ENCODE data around the gene DAPK2. TPM values are rescaled to one million over a fixed set of nuclear protein-coding genes. Genes with fewer than 3 reads are reported as not detected.

DAPK2 gene
- total RNA-seq, 1 donor from 2014 or later = 1.6 TPM

DNA sequence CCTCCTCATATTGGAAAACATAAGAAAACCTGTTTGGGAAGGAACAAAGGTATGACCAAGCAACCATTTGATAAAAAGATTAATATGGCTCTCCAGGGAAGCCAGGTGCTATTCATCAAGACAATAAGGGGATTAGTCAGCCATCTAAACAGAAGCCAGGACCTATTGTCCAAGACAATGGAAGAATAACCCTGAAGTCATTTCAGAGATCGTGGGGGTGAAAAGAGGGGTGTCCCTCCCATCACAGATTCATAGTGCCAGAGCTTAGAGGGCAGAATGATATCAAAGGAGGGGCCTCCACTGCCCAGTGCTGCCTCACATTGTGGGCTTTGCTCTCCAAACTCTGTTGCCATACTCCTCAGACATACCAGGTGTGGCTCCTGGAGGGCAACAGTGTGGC is 73.5 kb downstream of the DAPK2 start:
- Mint-ChIP-seq H3K4me1 (ENCODE audit: low read depth) (peaks cover 23% of the 10 kb centered on the region), H3K27ac (ENCODE audit: unreplicated experiment) (no peak overlapping the region), H3K4me3 (ENCODE audit: unreplicated experiment) (no peak overlapping the region), H3K36me3 (ENCODE audit: low read depth) (no peaks in the 10 kb centered on the region), H3K27me3 (ENCODE audit: low read depth) (no peaks in the 10 kb centered on the region), H3K9me3 (ENCODE audit: low read depth) (no peaks in the 10 kb centered on the region)
- TF ChIP-seq, protein P1, sequence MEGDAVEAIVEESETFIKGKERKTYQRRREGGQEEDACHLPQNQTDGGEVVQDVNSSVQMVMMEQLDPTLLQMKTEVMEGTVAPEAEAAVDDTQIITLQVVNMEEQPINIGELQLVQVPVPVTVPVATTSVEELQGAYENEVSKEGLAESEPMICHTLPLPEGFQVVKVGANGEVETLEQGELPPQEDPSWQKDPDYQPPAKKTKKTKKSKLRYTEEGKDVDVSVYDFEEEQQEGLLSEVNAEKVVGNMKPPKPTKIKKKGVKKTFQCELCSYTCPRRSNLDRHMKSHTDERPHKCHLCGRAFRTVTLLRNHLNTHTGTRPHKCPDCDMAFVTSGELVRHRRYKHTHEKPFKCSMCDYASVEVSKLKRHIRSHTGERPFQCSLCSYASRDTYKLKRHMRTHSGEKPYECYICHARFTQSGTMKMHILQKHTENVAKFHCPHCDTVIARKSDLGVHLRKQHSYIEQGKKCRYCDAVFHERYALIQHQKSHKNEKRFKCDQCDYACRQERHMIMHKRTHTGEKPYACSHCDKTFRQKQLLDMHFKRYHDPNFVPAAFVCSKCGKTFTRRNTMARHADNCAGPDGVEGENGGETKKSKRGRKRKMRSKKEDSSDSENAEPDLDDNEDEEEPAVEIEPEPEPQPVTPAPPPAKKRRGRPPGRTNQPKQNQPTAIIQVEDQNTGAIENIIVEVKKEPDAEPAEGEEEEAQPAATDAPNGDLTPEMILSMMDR (IDR thresholded peaks at IDR 0.05) = no peak
- no peak for DNase-seq (ENCODE audit: low spot score)

DNA sequence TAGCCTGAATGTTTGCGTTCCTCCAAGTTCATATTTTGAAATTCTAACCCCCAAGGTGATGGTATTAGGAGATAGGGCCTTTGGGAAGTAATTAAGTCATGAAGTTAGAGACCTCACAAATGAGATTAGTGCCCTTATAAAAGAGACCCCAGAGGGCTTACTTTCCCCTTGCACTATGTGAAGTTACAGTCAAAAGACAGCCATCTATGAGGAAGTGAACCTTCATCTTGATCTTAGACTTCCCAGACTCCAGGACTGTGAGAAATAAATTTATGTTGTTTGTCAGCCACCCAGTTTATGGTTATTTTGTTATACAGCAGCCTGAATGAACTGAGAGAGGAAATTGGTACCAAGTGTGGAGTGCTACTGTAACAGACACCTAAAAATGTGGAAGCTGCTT is 74.4 kb downstream of the DAPK2 start:
- no peaks in the 10 kb centered on the region for H3K9me3 Mint-ChIP-seq (ENCODE audit: low read depth)
- no peaks in the 10 kb centered on the region for H3K36me3 Mint-ChIP-seq (ENCODE audit: low read depth)
- no peaks in the 10 kb centered on the region for H3K27me3 Mint-ChIP-seq (ENCODE audit: low read depth)
- no peak for DNase-seq (ENCODE audit: low spot score)
- no peak overlapping the region for H3K4me3 Mint-ChIP-seq (ENCODE audit: unreplicated experiment)
- no peak overlapping the region for H3K27ac Mint-ChIP-seq (ENCODE audit: unreplicated experiment)
- H3K4me1 Mint-ChIP-seq (ENCODE audit: low read depth) = peaks cover 23% of the 10 kb centered on the region
- TF ChIP-seq, protein P1 (IDR thresholded peaks at IDR 0.05) = no peak

DNA sequence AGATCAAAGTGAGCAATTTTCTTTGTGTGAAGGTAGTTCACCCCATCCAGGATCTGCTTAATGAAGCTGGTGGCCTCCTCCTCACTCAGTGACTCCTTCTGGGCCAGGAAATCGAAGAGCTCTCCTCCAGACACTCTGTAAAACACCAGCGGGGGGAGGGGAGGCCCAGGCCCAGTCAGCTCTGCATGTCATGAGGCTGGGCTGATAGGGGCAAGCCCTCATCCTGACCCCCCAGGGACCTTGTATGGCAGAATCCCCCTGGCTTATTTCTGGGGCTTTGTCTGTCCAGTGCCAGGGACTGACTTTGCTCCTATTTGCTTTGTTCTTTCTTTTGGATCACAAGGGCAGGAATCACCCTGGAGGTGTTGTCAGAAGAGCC is 74.9 kb downstream of the DAPK2 start:
- DNase-seq (ENCODE audit: low spot score) = peak; percentile 32
- TF ChIP-seq, protein P1 (IDR thresholded peaks at IDR 0.05) = no peak
- Mint-ChIP-seq H3K4me1 (ENCODE audit: low read depth) (peaks cover 23% of the 10 kb centered on the region), H3K27me3 (ENCODE audit: low read depth) (no peaks in the 10 kb centered on the region), H3K27ac (ENCODE audit: unreplicated experiment) (no peak overlapping the region), H3K4me3 (ENCODE audit: unreplicated experiment) (no peak overlapping the region), H3K9me3 (ENCODE audit: low read depth) (no peaks in the 10 kb centered on the region), H3K36me3 (ENCODE audit: low read depth) (no peaks in the 10 kb centered on the region)

DNA sequence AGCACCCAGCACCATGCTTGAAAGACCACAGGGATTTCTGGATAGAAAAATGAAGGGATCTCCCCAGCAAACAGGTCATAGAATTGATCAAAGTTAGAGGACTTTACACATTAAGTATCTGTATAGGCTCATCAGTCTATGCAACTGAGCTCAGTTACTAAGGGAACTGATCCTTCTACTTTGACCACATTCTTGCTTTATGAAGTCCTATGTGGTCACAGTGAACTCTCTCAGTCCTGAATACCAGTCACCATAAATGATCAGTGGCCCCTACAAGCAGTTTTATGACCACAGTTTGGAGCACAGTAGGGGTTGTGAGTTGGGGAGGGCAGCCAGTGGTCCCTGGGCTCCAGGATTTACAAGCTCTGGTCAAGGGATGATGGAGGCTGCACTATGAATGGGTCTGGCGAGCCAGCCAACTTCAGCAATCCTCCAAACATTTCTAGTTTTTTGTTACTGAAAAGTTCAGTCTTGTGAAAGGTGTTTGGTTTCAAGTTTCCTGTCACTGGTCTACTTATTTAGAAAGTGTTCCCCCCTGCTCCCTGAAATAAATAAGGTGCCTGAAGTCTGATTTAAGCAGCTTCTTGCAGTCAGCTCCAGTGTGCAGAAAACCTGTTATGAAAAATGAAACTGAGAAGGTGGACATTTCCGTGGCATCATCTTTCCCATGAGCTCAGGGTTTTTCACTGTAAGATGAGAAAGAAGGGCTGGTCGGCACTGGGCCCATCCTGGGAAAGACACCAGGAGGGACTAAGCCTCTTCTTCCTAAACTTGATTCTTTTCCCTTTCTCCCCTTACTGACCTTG is 75.5 kb downstream of the DAPK2 start:
- Mint-ChIP-seq H3K9me3 (ENCODE audit: low read depth) (no peaks in the 10 kb centered on the region), H3K27ac (ENCODE audit: unreplicated experiment) (no peak overlapping the region), H3K27me3 (ENCODE audit: low read depth) (no peaks in the 10 kb centered on the region), H3K4me1 (ENCODE audit: low read depth) (peaks cover 23% of the 10 kb centered on the region), H3K4me3 (ENCODE audit: unreplicated experiment) (no peak overlapping the region), H3K36me3 (ENCODE audit: low read depth) (no peaks in the 10 kb centered on the region)
- TF ChIP-seq, protein P1 (IDR thresholded peaks at IDR 0.05) = no peak
- DNase-seq (ENCODE audit: low spot score) = no peak

DNA sequence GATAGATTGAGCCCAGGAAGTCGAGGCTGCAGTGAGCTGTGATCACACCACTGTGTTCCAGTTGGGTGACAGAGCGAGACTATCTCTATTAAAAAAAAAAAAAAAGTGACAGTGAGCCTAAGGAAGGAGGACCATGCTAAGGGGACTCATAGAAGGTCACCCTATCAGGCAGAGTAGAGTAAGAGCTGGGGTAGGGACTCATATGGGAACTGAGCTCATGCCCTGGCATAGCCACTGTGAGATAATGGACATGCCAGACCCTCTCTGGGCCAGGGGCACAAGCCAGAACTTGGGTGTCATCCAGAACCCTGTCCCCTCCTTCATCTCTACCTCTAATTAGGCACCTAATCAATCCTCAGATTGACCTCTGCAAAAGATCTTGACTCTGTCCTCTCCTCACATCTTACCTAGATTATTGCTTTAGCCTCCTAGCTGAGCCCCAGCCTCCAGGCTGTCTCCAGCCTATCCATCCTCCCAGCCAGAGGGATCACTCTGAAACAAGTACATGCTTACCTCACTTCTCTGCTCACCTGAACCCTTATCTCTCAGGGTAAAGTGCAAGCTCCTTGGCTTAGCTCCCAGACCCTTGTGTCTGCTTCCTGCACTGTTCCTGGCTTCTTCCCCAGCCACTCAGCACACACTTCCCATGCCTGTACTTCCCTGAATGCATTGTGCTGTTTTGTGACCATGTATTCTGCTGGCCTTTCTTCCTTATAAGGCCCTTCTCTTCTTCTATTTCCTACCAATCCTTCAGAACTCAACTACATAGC is 76.4 kb downstream of the DAPK2 start:
- no peaks in the 10 kb centered on the region for H3K27me3 Mint-ChIP-seq (ENCODE audit: low read depth)
- no peak overlapping the region for H3K4me3 Mint-ChIP-seq (ENCODE audit: unreplicated experiment)
- peaks cover 21% of the 10 kb centered on the region for H3K4me1 Mint-ChIP-seq (ENCODE audit: low read depth)
- H3K36me3 Mint-ChIP-seq (ENCODE audit: low read depth) = no peaks in the 10 kb centered on the region
- DNase-seq (ENCODE audit: low spot score) = no peak
- no peaks in the 10 kb centered on the region for H3K9me3 Mint-ChIP-seq (ENCODE audit: low read depth)
- TF ChIP-seq, protein P1 (IDR thresholded peaks at IDR 0.05) = no peak
- no peak overlapping the region for H3K27ac Mint-ChIP-seq (ENCODE audit: unreplicated experiment)

Data from chondrocyte (in vitro differentiated cells).